ENCODE data around the gene CASP8AP2. TPM values are rescaled to one million over a fixed set of nuclear protein-coding genes. Genes with fewer than 3 reads are reported as not detected.

The CASP8AP2 gene
- polyA plus RNA-seq, 3 donors: 2.3 to 5.7 (median 3.2) TPM

DNA sequence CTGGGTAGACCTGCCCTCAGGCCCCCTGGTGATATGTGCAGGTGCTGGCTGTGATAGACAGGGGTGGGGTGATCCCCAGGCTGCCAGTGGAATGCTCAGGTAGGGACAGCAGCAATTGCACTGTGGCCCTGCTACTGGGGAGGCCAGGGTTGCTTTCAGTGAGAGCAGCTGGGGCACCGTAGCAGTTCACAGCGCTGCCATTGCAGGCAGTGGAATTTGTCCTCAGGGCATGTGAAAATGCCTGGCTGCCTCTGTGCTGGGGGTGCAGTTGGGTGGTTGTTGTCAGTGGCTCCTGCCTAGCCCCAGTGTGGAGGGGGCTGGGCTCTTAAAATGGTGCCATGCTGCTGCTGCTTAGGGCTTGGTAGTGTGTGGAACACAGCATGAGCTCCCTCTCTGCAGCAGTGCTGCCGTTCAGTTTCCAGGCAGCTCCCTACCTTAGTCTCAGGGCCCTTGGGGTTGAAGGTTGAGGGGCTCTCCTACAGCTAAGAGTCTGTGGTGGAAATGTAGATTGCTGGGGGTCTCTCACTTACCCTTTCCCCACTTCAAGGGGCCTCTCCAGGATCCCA lies 88.2 kb downstream of the CASP8AP2 start:
- H3K27ac ChIP-seq (ENCODE audit: low read depth, low read length): no peak overlapping the region
- 79 to 85% (median 83%) methylated on average over 2 to 3 of the region's 3 CpGs for WGBS, 3 donors

Other genes with a start within 250 kb of the CASP8AP2 start
- gene LYRM2, start 191.1 kb upstream of the CASP8AP2 start, polyA plus RNA-seq: 10 to 100 TPM in 2 of 3 donors, 1 to 10 TPM in 1; 9.5 to 26.7 (median 13.8) TPM
- 10 to 100 TPM in 1 of 3 donors, 1 to 10 TPM in 2; 5.8 to 13.7 (median 8.9) TPM for gene MDN1, start 10.1 kb upstream of the CASP8AP2 start, polyA plus RNA-seq
- not detected for gene GJA10, start 64.6 kb downstream of the CASP8AP2 start, polyA plus RNA-seq

Data from adipose tissue (tissue), 3 donors.